HUES6 (cell line): Measurements from ENCODE around the gene LCN1.
"Not testable (repeated sequence)": the region's sequence is repeated elsewhere in the genome, so short reads cannot be mapped to it uniquely, and the experiment has no call there.

Experiments used
- H3K27ac ChIP-seq: 2 replicates; pipeline ENCODE4 v1.7.0; 2013; ENCODE audit warnings: low read depth, mild to moderate bottlenecking, low read length, inconsistent platforms
- H3K27me3 ChIP-seq: 2 replicates; pipeline ENCODE4 v1.6.1; 2013; ENCODE audit warnings: low read length; ENCODE audit not compliant: control insufficient read depth, insufficient read depth
- H3K36me3 ChIP-seq: 2 replicates; pipeline ENCODE4 v1.6.1; 2013; ENCODE audit warnings: low read length; ENCODE audit not compliant: control insufficient read depth, insufficient read depth
- H3K4me1 ChIP-seq: 2 replicates; pipeline ENCODE4 v1.6.1; 2013; ENCODE audit warnings: low read length; ENCODE audit not compliant: control insufficient read depth, insufficient read depth
- H3K4me3 ChIP-seq: 2 replicates; pipeline ENCODE4 v1.5.1; 2013; ENCODE audit warnings: low read depth, low read length
- H3K9ac ChIP-seq: one replicate; pipeline ENCODE4 v1.6.1; 2013; ENCODE audit warnings: mild to moderate bottlenecking, low read length
- H3K9me3 ChIP-seq: 2 replicates; pipeline ENCODE4 v1.6.1; 2013; ENCODE audit warnings: low read depth, low read length; ENCODE audit not compliant: control insufficient read depth, insufficient read depth

LCN1 gene

GRCh38 chr9:135508211-135508820 lies 12.9 kb upstream of the LCN1 start:
- peaks cover 10% of the 10 kb centered on the region; the same call in 1 of the 2 replicates for H3K4me1 ChIP-seq
- H3K9me3 ChIP-seq: no peaks in the 10 kb centered on the region
- H3K4me3 ChIP-seq: no peak overlapping the region
- no peak overlapping the region for H3K27ac ChIP-seq
- H3K27me3 ChIP-seq: no peaks in the 10 kb centered on the region
- H3K36me3 ChIP-seq: peaks cover 21% of the 10 kb centered on the region
- H3K9ac ChIP-seq: no peak overlapping the region

GRCh38 chr9:135509458-135509857 lies 11.8 kb upstream of the LCN1 start:
- Histone ChIP-seq H3K4me1 (peaks cover 10% of the 10 kb centered on the region; the same call in 1 of the 2 replicates), H3K9ac (no peak overlapping the region), H3K36me3 (peaks cover 10% of the 10 kb centered on the region), H3K4me3 (no peak overlapping the region), H3K27ac (no peak overlapping the region), H3K27me3 (no peaks in the 10 kb centered on the region), H3K9me3 (no peaks in the 10 kb centered on the region)

- no peak overlapping the region for H3K9ac ChIP-seq
- no peaks in the 10 kb centered on the region for H3K4me1 ChIP-seq
- no peaks in the 10 kb centered on the region for H3K36me3 ChIP-seq
- H3K27me3 ChIP-seq: no peaks in the 10 kb centered on the region
- H3K4me3 ChIP-seq: no peak overlapping the region
- no peaks in the 10 kb centered on the region for H3K9me3 ChIP-seq
- H3K27ac ChIP-seq: no peak overlapping the region
These were observed 9.0 kb upstream of the LCN1 start for GRCh38 chr9:135512241-135512603.

- Histone ChIP-seq H3K27ac (no peak overlapping the region), H3K9me3 (no peaks in the 10 kb centered on the region)
These were observed 8.3 kb upstream of the LCN1 start for GRCh38 chr9:135512904-135513303.

GRCh38 chr9:135513351-135513846 lies 7.8 kb upstream of the LCN1 start:
- H3K9me3 ChIP-seq: no peaks in the 10 kb centered on the region
- H3K4me3 ChIP-seq: no peak overlapping the region
- no peak overlapping the region for H3K9ac ChIP-seq
- H3K36me3 ChIP-seq: no peaks in the 10 kb centered on the region
- no peaks in the 10 kb centered on the region for H3K4me1 ChIP-seq
- H3K27ac ChIP-seq: no peak overlapping the region
- H3K27me3 ChIP-seq: no peaks in the 10 kb centered on the region

More at GRCh38 chr9:135512904-135513303, 8.3 kb upstream of the LCN1 start:
- Histone ChIP-seq H3K9ac (no peak overlapping the region), H3K36me3 (no peaks in the 10 kb centered on the region), H3K4me1 (no peaks in the 10 kb centered on the region), H3K27me3 (no peaks in the 10 kb centered on the region), H3K4me3 (no peak overlapping the region)

- not testable (repeated sequence) for H3K27me3 ChIP-seq, H3K27ac ChIP-seq, H3K4me1 ChIP-seq, H3K9me3 ChIP-seq, H3K4me3 ChIP-seq, H3K36me3 ChIP-seq, H3K9ac ChIP-seq
These were observed 7.3 kb upstream of the LCN1 start for GRCh38 chr9:135513906-135514305.

GRCh38 chr9:135514342-135515082 lies 6.7 kb upstream of the LCN1 start:
- Histone ChIP-seq H3K4me3 (no peak overlapping the region), H3K27me3 (no peaks in the 10 kb centered on the region), H3K9me3 (0 out of 2 replicates have a peak, but pooled peaks cover under 1% of the 10 kb centered on the region), H3K36me3 (no peaks in the 10 kb centered on the region), H3K9ac (no peak overlapping the region), H3K27ac (no peak overlapping the region), H3K4me1 (no peaks in the 10 kb centered on the region)

GRCh38 chr9:135515083-135515951 lies 5.9 kb upstream of the LCN1 start:
- no peaks in the 10 kb centered on the region for H3K36me3 ChIP-seq

GRCh38 chr9:135516132-135516860 lies 4.9 kb upstream of the LCN1 start:
- Histone ChIP-seq H3K9ac (no peak overlapping the region), H3K9me3 (peaks cover 2% of the 10 kb centered on the region; the same call in 1 of the 2 replicates), H3K27ac (no peak overlapping the region)

More at GRCh38 chr9:135515083-135515951, 5.9 kb upstream of the LCN1 start:
- Histone ChIP-seq H3K27ac (no peak overlapping the region), H3K9me3 (peaks cover 2% of the 10 kb centered on the region; the same call in 1 of the 2 replicates), H3K9ac (no peak overlapping the region), H3K4me3 (no peak overlapping the region), H3K4me1 (no peaks in the 10 kb centered on the region), H3K27me3 (no peaks in the 10 kb centered on the region)

GRCh38 chr9:135517407-135517822 lies 3.8 kb upstream of the LCN1 start:
- H3K27ac ChIP-seq: no peak overlapping the region
- no peaks in the 10 kb centered on the region for H3K36me3 ChIP-seq
- peaks cover 2% of the 10 kb centered on the region; the same call in 1 of the 2 replicates for H3K9me3 ChIP-seq
- H3K4me1 ChIP-seq: peaks cover under 1% of the 10 kb centered on the region; the same call in 1 of the 2 replicates
- H3K27me3 ChIP-seq: no peaks in the 10 kb centered on the region
- H3K9ac ChIP-seq: no peak overlapping the region
- no peak overlapping the region for H3K4me3 ChIP-seq

More at GRCh38 chr9:135516132-135516860, 4.9 kb upstream of the LCN1 start:
- Histone ChIP-seq H3K4me3 (no peak overlapping the region), H3K27me3 (no peaks in the 10 kb centered on the region), H3K36me3 (no peaks in the 10 kb centered on the region), H3K4me1 (no peaks in the 10 kb centered on the region)
